H1 (cell line): Measurements from ENCODE around the gene COMP. TPM values are rescaled to one million over a fixed set of nuclear protein-coding genes. Genes with fewer than 3 reads are reported as not detected.

Experiments
- CHD7 ChIP-seq: fragments of 300-600 bp; sonication (generic); IDR thresholded peaks from 2 replicates; pipeline ENCODE4 v1.7.1; 2012; ENCODE audit warnings: low read length, moderate library complexity, mild to moderate bottlenecking, inconsistent platforms; ENCODE audit not compliant: insufficient replicate concordance
- GTF2F1 ChIP-seq: IDR thresholded peaks from 2 replicates; pipeline ENCODE4 v1.6.1; 2012; ENCODE audit warnings: low read depth, low read length, improper control_type of control experiment, borderline replicate concordance
- HDAC2 ChIP-seq, 2 experiments: fragments of 300-600 bp in 1 of 2; sonication (generic) in 1 of 2; IDR thresholded peaks; 2 replicates each; pipeline ENCODE4 v1.6.1; 2011 to 2012; ENCODE audit warnings: low read depth in 2 of 2, low read length in 2 of 2, mild to moderate bottlenecking in 2 of 2, moderate library complexity in 2 of 2, borderline replicate concordance in 1 of 2, inconsistent platforms in 1 of 2
- JUND ChIP-seq: IDR thresholded peaks from 2 replicates; pipeline ENCODE4 v1.6.1; 2011; ENCODE audit warnings: mild to moderate bottlenecking, improper control_type of control experiment, low read length
- KDM5A ChIP-seq: fragments of 200-600 bp; IDR thresholded peaks from 2 replicates; pipeline ENCODE4 v1.7.1; 2012; ENCODE audit warnings: mild to moderate bottlenecking, low read length, inconsistent platforms, mixed read lengths
- SIN3A ChIP-seq, 2 experiments: IDR thresholded peaks in 1 of 2; conservative IDR thresholded peaks in 1 of 2; 2 replicates each; pipeline ENCODE4 v1.6.1; 2011 to 2012; ENCODE audit warnings: low read length in 2 of 2, improper control_type of control experiment in 1 of 2, low read depth in 1 of 2, mild to moderate bottlenecking in 1 of 2
- TBP ChIP-seq: IDR thresholded peaks from 2 replicates; pipeline ENCODE4 v1.6.1; 2011; ENCODE audit warnings: low read depth, low read length, improper control_type of control experiment
- TEAD4 ChIP-seq: IDR thresholded peaks from 2 replicates; pipeline ENCODE4 v1.6.1; 2012; ENCODE audit warnings: low read depth, low read length, inconsistent platforms, mixed read lengths
- USF2 ChIP-seq: IDR thresholded peaks from 2 replicates; pipeline ENCODE4 v1.6.1; 2011; ENCODE audit warnings: low read length, improper control_type of control experiment
- polyA plus RNA-seq, 7 experiments: library from polyadenylated mRNA; depleted of rRNA in 3 of 7; stranded (reverse) in 5 of 7; unstranded in 2 of 7; fragments of >200 nt in 5 of 7; fragments of 200-250 nt in 2 of 7; gene quantifications; 1 replicate in 5 of 7; 2 replicates in 1 of 7; 4 replicates in 1 of 7; pipeline versions ENCODE4 v1.2.1 to v1.2.3, GENCODE V29; 2011 to 2013; ENCODE audit warnings: missing spikeins in 2 of 7, mixed read lengths in 2 of 7
- total RNA-seq: library from RNA; stranded (reverse); fragmentation: NEBNext Ultra II Directional; extraction: Animal tissue kit (Norgen Biotek cat#: 25700); gene quantifications from 2 replicates; pipeline ENCODE4 v1.2.1, GENCODE V29; 2021

The COMP gene
- total and polyA plus RNA-seq, 2 of the 8 experiments (the other 6 are each of a cell fraction or from before 2014, with no cell fraction given), result 0.17 TPM

GRCh38 chr19:18750295-18750970, 40.7 kb downstream of the COMP start (continued):
- TF ChIP-seq CHD7 (no peak), USF2 (no peak), TEAD4 (no peak), KDM5A (no peak), SIN3A (conservative IDR thresholded peaks at IDR 0.05 in 1 of 2, IDR thresholded peaks at IDR 0.05 in 1 of 2; ENCODE audit: low read depth in 1 of 2, low read length in 2 of 2) (no peak), JUND (no peak), GTF2F1 (no peak), TBP (no peak), HDAC2 (IDR thresholded peaks at IDR 0.05; ENCODE audit: borderline replicate concordance in 1 of 2, low read depth in 2 of 2, low read length in 2 of 2) (no peak)
